ENCODE measurements around the gene SPRED3.

GRCh38 chr19:38430931-38431330 lies 42.4 kb downstream of the SPRED3 start:
- no peak for TF ChIP-seq FOXP2 (optimal IDR thresholded peaks at IDR 0.05; ENCODE audit: borderline replicate concordance, extremely low read depth, extremely low read length, insufficient read depth)
- TF ChIP-seq POLR2AphosphoS5 (IDR thresholded peaks at IDR 0.05; ENCODE audit: low read depth, low read length) = no peak
- TF ChIP-seq REST (IDR thresholded peaks at IDR 0.05; ENCODE audit: insufficient read depth in 1 of 2, low read depth in 2 of 2, low read length in 2 of 2) = no peak
